MCF 10A (cell line): ENCODE data around the gene SPATS2L. TPM values are rescaled to one million over a fixed set of nuclear protein-coding genes. Genes with fewer than 3 reads are reported as not detected.

Experiments used
- BruUV-seq: library from RNA; stranded (reverse); fragments of 400-500 nt; replicated peaks from 2 replicates; lab custom pipeline; 2021; lab: Mats Ljungman, UMichigan
- CTCF ChIA-PET: fragments of 300-600 bp; sonication (Branson Sonifier 250); formaldehyde crosslinking; extraction: SDS; loops from one replicate; lab custom pipeline; 2021; ENCODE audit warnings: antibody characterized with exemption, inconsistent platforms; lab: Yijun Ruan, JAX
- POLR2A ChIA-PET: fragments of 300-600, 350-650 bp; sonication (Branson Sonifier 250); formaldehyde crosslinking; extraction: SDS; loops from one replicate; lab custom pipeline; 2020; ENCODE audit warnings: antibody characterized with exemption, inconsistent platforms; lab: Yijun Ruan, JAX
- DNase-seq: peaks from one replicate; pipeline ENCODE4 v3.0.0-alpha.2; 2018; ENCODE audit not compliant: unreplicated experiment
- H3K27ac Mint-ChIP-seq: one replicate; pipeline ENCODE4 v1.8.0; 2022; ENCODE audit warnings: mild to moderate bottlenecking, low read depth, mixed read lengths; ENCODE audit not compliant: unreplicated experiment
- H3K27me3 Mint-ChIP-seq: one replicate; pipeline ENCODE4 v1.8.0; 2022; ENCODE audit warnings: mixed read lengths; ENCODE audit not compliant: insufficient read depth, unreplicated experiment
- H3K36me3 Mint-ChIP-seq: one replicate; pipeline ENCODE4 v1.8.0; 2022; ENCODE audit warnings: mild to moderate bottlenecking, moderate library complexity, mixed read lengths; ENCODE audit not compliant: insufficient read depth, unreplicated experiment
- H3K4me1 Mint-ChIP-seq: one replicate; pipeline ENCODE4 v1.8.0; 2022; ENCODE audit warnings: mixed read lengths; ENCODE audit not compliant: insufficient read depth, unreplicated experiment
- H3K4me3 Mint-ChIP-seq: one replicate; pipeline ENCODE4 v1.8.0; 2022; ENCODE audit warnings: mild to moderate bottlenecking, moderate library complexity, mixed read lengths; ENCODE audit not compliant: unreplicated experiment
- H3K9me3 Mint-ChIP-seq: one replicate; pipeline ENCODE4 v1.8.0; 2022; ENCODE audit warnings: mixed read lengths; ENCODE audit not compliant: unreplicated experiment
- intact Hi-C: fragments of 100-400 bp; cut with micrococcal nuclease; formaldehyde crosslinking; loops from 2 replicates; pipeline ENCODE4 v1.14.1; 2022
- total RNA-seq: library from RNA; stranded (reverse); gene quantifications from 2 replicates; pipeline ENCODE4 v1.2.3, GENCODE V29; 2022
- TF ChIP-seq, protein P1 (sequence below): fragments of 200-600 bp; IDR thresholded peaks from one replicate; pipeline ENCODE4 v1.8.0; 2022; ENCODE audit warnings: antibody characterized with exemption, mild to moderate bottlenecking; ENCODE audit not compliant: unreplicated experiment

The SPATS2L gene
- total RNA-seq, 1 experiment from 2014 or later, result 68.3 TPM

DNA sequence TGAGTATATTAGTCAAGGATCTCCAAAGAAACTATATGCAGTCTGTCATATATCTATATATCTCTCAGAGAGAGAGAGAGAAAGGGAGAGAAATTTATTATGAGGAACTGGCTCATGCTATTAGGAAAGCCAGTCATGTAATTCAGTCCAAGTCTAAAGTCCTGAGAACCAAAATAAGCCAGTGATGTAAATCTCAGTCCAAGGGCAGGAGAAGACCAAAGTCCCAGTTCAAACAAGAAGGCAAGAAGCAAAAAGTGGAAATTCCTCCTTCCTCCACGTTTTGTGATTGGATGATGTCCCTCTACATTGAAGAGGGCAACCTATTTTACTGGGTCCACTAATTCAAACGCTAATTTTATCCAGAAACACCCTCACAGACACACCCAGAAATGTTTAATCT, 34.2 kb upstream of the SPATS2L start:
- BruUV-seq, result no TSS peak
- POLR2A ChIA-PET, result no interaction called here

DNA sequence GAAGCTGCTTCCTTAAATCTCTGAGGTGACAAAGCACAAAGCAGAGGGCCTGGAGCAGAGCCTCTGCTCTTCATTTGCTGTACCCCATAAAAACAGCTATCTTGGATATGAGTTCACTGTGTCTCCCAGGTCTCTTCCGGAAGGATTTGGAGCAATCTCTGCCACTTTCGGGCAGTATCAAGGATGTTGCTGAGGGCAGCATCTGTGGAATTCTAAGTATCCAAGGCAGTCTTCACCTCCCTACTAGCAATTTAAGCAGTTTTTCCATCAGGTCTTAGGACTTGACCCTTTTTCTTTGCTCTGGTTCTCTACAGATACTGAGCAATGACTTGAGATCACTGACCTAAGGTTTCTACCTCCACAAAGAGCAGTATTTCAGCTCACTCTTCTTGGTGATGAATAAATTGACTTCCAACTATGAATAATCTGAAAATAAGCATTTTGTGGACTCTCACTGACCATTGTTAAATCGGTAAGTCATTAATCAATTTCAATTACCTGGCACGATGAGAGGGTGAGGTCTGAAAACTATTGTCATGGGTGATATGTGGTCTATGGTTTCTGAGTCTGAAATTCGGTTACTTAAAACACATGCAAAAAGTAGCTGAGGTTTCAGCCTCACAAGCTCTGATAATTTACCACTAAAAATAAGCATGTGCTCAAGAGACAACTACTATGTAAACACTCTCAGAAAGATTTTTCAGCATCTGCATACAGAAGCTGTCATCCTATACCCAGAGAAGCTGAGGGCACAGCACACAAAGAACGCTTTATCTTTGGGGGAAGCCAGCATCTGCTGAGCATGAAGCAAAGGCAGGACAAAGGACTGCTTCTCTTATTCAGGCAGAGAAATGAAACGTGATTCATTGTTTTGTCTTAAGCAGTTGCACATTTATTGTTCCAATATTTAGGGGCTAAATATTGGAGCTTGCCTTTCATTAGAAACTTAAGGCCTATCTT, 32.1 kb upstream of the SPATS2L start:
- TF ChIP-seq, protein P1, sequence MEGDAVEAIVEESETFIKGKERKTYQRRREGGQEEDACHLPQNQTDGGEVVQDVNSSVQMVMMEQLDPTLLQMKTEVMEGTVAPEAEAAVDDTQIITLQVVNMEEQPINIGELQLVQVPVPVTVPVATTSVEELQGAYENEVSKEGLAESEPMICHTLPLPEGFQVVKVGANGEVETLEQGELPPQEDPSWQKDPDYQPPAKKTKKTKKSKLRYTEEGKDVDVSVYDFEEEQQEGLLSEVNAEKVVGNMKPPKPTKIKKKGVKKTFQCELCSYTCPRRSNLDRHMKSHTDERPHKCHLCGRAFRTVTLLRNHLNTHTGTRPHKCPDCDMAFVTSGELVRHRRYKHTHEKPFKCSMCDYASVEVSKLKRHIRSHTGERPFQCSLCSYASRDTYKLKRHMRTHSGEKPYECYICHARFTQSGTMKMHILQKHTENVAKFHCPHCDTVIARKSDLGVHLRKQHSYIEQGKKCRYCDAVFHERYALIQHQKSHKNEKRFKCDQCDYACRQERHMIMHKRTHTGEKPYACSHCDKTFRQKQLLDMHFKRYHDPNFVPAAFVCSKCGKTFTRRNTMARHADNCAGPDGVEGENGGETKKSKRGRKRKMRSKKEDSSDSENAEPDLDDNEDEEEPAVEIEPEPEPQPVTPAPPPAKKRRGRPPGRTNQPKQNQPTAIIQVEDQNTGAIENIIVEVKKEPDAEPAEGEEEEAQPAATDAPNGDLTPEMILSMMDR, result no peak
- CTCF ChIA-PET, result interaction anchor here (0.6 to 1.5 kb wide), 5 partner anchors 9 to 294 kb away, joined by 3 to 5 read pairs (median 3); no protein-coding TSS in a partner anchor

More for the DNA sequence above, 34.2 kb upstream of the SPATS2L start:
- CTCF ChIA-PET, result interaction anchor here (1.0 to 1.5 kb wide), 3 partner anchors 8 to 286 kb away, joined by 3 to 4 read pairs (median 4); no protein-coding TSS in a partner anchor
- no peak for DNase-seq
- Mint-ChIP-seq H3K4me1 (no peaks in the 10 kb centered on the region), H3K4me3 (no peak overlapping the region), H3K9me3 (peaks cover 7% of the 10 kb centered on the region), H3K27ac (no peak overlapping the region), H3K36me3 (no peaks in the 10 kb centered on the region), H3K27me3 (no peaks in the 10 kb centered on the region)
- TF ChIP-seq, protein P1, result no peak
- intact Hi-C loops, result no loop called here

DNA sequence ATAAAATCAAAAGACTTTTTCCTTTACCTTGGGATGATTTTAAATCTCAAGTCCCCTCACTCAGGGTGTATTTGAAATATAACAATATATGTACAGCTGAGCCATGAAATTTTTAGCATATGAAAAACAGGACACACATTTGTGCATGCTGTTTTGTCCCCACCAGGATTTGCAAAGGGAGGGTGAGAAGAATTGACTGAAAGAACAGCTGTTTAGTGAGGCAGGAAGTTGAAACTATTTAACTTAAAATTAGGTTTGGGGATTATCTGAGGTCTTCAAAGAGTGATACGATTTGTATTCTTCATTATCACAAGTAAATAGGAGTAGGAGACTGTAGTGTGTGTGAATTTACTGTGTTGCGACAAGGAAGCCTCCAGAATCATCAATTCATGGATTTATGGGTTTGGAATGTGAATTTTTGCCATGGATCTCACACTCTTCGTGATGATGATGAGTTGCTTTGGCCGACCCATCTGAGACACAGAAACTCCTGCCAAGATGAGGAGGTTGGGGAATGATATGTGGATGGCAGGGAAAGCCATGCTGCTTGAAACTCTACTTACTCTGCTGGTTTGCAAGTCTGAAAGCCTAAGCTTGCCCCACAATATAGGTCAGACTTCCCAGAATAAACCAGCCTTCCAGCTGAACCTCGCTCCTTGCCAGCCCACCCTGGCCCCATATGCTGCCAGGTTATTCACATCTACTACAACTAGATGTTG, 31.0 kb upstream of the SPATS2L start:
- H3K27me3 Mint-ChIP-seq, result no peaks in the 10 kb centered on the region
- H3K4me3 Mint-ChIP-seq, result no peak overlapping the region
- ChIA-PET POLR2A (interaction anchor here (0.7 kb wide), 1 partner anchor 260 kb away, joined by 3 read pairs; no protein-coding TSS in a partner anchor), CTCF (interaction anchor here (1.2 to 1.5 kb wide), 2 partner anchors 8 to 12 kb away, joined by 3 to 5 read pairs; no protein-coding TSS in a partner anchor)
- H3K36me3 Mint-ChIP-seq, result no peaks in the 10 kb centered on the region
- peaks cover 21% of the 10 kb centered on the region for H3K4me1 Mint-ChIP-seq
- DNase-seq, result no peak
- TF ChIP-seq, protein P1, result no peak
- intact Hi-C loops, result no loop called here
- peaks cover 13% of the 10 kb centered on the region for H3K9me3 Mint-ChIP-seq
- no peak overlapping the region for H3K27ac Mint-ChIP-seq
- no TSS peak for BruUV-seq

More for the DNA sequence above, 32.1 kb upstream of the SPATS2L start:
- no peaks in the 10 kb centered on the region for H3K36me3 Mint-ChIP-seq
- POLR2A ChIA-PET, result interaction anchor here (0.6 to 0.7 kb wide), 2 partner anchors 52 to 259 kb away, joined by 3 read pairs; no protein-coding TSS in a partner anchor
- H3K27ac Mint-ChIP-seq, result no peak overlapping the region
- DNase-seq, result no peak
- no peaks in the 10 kb centered on the region for H3K27me3 Mint-ChIP-seq
- no peak overlapping the region for H3K4me3 Mint-ChIP-seq
- peaks cover 19% of the 10 kb centered on the region for H3K4me1 Mint-ChIP-seq
- no TSS peak for BruUV-seq
- H3K9me3 Mint-ChIP-seq, result peaks cover 15% of the 10 kb centered on the region
- intact Hi-C loops, result no loop called here
